ENCODE results near the gene KIAA0825. TPM values are rescaled to one million over a fixed set of nuclear protein-coding genes. Genes with fewer than 3 reads are reported as not detected.

KIAA0825 gene
- total RNA-seq, 1 donor from 2014 or later: 17.3 TPM

- DNase-seq (ENCODE audit: low spot score): no peak
These were observed 109.8 kb downstream of the KIAA0825 start for GRCh38 chr5:94508461-94509148.

DNA sequence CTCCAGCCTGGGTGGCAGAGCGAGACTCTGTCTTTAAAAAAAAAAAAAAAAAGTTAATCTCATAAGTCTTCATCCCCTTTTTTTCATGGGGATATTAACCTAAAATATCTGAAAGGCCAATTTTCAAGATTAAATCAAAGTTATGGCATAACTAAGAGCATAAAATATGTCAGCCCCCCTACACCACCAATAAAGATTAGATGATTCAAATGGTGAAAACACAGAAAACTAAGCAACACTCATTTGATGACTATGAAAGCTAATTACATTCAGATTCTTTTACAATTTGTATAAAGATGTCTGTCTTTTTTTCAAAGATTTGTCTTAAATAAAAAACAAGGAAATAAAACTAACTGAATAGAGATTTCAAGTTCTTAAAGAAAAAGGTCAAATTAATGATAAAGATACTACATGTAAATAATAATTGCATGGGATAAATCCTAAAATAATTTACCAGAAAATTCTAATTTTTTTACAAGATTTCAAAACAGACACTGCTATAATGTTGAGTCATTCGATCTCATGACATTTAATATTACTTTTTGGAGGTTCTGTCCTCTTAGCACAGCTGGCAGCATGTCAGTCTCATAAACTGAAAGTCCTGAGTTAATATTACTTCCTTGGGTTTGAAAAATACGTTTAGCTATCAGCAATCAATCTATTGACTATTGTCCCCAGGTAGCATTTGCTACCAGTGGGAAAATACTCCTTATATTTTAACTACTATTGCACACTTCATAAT, 112.9 kb downstream of the KIAA0825 start:
- DNase-seq (ENCODE audit: low spot score): no peak

DNA sequence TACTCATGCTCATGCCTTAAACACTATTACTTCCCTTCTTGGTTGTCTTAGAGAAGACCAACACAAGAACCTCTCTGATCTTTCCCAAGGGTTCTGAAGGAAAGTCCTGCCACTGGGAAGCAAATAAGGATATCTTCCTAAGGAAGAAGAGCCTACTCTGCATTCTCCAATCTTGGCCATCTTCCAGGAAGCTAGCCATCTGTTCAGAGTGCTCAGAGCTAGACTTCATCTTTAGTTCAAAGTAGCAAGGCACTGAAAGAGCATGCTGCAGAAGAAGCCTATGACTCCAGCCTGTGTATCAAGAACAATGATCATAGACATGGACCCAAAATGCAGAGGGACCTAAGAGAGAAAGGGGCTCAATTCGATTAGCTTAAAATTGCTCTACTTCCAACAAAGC, 114.7 kb downstream of the KIAA0825 start:
- DNase-seq (ENCODE audit: low spot score): no peak

GRCh38 chr5:94501365-94501764, 117.0 kb downstream of the KIAA0825 start:
- DNase-seq (ENCODE audit: low spot score): no peak

DNA sequence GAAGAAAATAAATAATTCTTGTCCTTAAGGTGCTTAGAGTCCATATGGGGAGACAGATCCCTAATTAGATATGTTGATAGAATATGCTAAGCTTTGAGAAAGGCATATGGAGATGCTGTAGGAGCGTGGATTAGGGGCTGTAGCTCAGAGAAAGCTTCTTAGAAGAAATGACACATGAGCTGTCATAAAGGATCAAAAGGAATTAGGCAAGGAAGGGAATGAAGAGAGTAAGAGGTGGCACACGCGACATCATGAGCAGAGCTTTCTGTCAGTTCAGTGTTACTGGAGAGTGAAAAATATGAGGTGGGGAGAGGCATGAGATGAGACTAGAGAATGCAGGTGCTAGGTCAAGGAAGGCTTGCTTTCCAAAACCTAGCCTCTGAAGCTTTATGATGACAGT, 118.6 kb downstream of the KIAA0825 start:
- DNase-seq (ENCODE audit: low spot score): no peak

- no peak for DNase-seq (ENCODE audit: low spot score)
These were observed 120.2 kb downstream of the KIAA0825 start for GRCh38 chr5:94498199-94498598.

- no peak for DNase-seq (ENCODE audit: low spot score)
These were observed 133.3 kb downstream of the KIAA0825 start for GRCh38 chr5:94485067-94485466.

- no peak for DNase-seq (ENCODE audit: low spot score)
These were observed 137.3 kb downstream of the KIAA0825 start for GRCh38 chr5:94481059-94481458.

DNA sequence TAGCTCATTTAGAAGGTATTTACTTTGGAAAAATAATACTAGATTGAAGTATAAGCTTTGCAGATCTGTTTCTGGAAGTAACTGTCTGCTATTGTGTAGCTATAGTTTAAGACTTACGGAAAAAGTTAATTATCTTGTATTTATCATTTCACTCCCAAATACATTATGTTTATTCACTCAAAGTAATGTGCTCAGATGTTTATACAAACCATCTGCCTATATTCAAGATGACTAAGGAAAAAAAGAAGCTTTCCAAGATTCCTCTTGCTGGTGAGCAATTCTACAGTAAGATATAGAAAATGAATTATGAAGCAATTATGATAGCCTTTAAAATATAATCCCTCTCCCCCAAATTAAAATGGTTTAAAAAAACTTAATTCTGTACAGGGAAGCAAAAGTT, 137.9 kb downstream of the KIAA0825 start:
- DNase-seq (ENCODE audit: low spot score): no peak

DNA sequence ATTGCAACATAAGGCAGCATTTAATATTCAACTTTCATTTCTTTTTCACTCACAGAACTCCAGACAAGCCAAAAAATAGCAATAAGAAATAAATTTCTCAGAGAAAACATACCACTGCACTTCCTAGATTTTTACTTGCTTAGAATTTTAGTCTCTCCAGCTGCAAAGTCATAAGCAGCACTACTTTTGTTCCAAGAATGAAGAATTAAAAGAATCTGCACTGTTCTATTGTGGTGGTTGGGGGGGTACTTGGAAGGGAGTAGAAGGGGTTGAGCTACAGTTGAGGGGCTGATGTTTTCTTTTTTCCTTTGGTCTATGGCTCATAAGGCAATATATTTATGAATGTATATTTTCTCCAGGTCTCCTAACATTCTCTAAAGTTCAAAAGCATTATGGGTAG, 144.5 kb downstream of the KIAA0825 start:
- no peak for DNase-seq (ENCODE audit: low spot score)

- no peak for DNase-seq (ENCODE audit: low spot score)
These were observed 146.9 kb downstream of the KIAA0825 start for GRCh38 chr5:94471521-94471920.

GRCh38 chr5:94470802-94471201, 147.6 kb downstream of the KIAA0825 start:
- no peak for DNase-seq (ENCODE audit: low spot score)

- peak; percentile 21 for DNase-seq (ENCODE audit: low spot score)
These were observed 148.5 kb downstream of the KIAA0825 start for GRCh38 chr5:94469894-94470329.

DNA sequence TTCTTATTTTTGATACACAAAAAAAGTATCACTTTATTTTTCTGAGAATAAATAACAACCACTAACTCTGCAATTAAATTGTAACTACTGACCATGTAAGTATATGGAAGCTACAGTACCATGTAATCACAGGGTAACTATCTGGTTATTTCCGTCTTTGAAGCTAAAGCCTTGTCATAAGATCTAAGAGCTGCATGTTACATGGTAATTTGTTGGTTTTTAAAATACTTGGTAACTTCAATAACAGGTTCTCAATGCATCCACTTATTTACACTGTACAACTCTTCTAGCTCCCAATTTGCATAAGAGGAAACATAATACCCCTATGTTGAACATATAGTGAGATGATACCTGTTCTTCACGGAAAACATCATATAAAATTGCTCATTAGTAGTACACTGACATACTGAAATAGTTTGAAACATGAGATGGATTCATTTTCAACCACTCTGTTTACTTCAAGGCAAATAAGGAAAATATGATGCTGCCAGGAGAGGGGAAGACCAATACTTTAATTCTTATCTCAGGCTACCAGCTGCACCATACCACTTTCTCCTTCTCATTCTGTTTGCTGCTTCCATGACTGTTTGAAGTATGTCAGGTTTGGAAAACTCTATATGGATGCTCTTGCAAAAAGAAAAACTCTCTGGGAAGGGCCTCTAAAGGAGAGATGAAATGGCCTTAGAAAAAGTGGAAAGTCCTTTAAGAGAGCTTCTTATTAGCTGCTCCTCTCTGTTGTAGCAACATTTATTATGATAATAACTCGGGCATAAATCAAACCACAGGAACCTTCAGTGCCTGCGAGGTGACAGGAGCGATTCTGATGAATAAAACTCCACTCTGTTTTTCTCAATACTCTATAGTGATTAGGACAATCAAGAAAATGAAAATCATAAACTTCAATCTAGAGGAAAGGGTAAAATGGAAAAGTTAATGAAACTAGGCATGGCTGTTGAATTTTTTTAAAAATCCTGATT, 150.2 kb downstream of the KIAA0825 start:
- no peak for DNase-seq (ENCODE audit: low spot score)

DNA sequence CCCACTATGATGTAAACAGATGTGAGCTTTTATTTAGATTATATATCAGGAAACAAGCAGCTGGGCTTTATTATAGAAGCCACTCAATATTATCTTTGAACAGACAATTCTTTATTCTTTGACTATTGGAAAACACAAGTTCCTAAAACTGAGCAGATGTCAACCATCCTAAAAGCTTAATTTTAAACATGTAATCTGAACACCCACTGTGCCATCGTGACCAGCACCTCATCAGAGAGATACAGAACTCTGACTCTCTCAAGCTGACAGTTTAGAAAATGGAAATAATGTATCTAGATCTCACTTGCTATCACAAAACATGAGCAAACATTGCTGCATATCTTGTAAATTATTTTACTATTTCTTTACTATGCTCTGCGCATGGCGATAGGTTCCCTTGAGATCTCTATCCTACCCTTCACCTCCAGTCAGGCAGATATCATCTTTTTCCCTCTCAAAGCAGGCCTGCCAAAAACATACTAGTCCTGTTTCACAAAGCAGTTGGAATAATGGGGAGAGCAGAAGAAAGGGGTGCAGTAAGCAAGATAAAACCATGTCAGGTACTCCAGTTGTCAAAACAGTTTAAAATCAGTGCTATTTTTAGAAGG, 151.0 kb downstream of the KIAA0825 start:
- DNase-seq (ENCODE audit: low spot score): no peak

- peak; percentile 20 for DNase-seq (ENCODE audit: low spot score)
These were observed 154.7 kb downstream of the KIAA0825 start for GRCh38 chr5:94463739-94464138.

- DNase-seq (ENCODE audit: low spot score): no peak
These were observed 157.3 kb downstream of the KIAA0825 start for GRCh38 chr5:94461131-94461530.

GRCh38 chr5:94459915-94460314, 158.5 kb downstream of the KIAA0825 start:
- DNase-seq (ENCODE audit: low spot score): no peak

DNA sequence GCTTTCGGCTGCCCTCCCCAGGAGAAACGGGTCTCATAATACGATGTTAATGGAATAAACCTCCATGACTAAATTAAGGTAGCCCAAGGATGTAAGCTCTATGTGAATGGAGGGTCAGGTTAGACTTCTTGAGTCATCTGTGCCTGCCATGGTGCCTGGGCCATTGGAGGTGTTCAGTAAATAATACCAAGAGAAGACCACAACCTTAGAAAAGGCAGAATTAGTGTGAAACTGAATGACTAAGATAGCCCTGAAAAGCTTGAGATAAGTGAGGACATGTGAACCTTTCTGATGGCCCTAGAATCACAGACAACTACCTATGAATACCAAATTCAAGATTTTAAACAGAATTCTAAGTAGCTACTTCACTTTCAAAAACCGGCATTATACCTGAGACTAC, 160.6 kb downstream of the KIAA0825 start:
- DNase-seq (ENCODE audit: low spot score): no peak

- DNase-seq (ENCODE audit: low spot score): no peak
These were observed 172.7 kb downstream of the KIAA0825 start for GRCh38 chr5:94445726-94446125.

- DNase-seq (ENCODE audit: low spot score): no peak
These were observed 175.4 kb downstream of the KIAA0825 start for GRCh38 chr5:94442991-94443390.

DNA sequence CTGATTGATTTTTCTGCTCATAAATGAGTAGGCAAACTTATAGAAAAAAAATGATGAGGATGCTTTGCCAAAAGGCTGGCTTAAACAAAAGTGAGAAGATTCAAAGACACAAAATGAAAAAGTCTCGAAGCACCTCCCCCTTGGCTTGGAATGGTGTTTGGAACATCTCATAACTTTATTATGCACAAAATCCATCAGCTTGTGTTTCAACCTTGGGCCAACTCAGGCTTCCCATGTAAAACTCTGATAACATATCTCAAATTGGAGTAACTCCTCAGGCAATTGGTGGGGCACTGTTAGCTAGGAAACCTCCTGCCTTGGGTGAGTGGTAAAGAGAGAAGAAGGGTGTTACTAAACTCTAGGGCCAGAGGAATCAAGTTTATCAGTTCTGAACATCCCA, 176.3 kb downstream of the KIAA0825 start:
- peak; percentile 26 for DNase-seq (ENCODE audit: low spot score)
